T-helper 2 cell treated with Interferon-gamma antibody and Interleukin-4, amounts not matched to agents 100 ng/mL and 5 ng/mL, for 36 hours (primary cell): ENCODE measurements around the gene PLP2. TPM values are rescaled to one million over a fixed set of nuclear protein-coding genes. Genes with fewer than 3 reads are reported as not detected.
"Not testable (repeated sequence)": the region's sequence is repeated elsewhere in the genome, so short reads cannot be mapped to it uniquely, and the experiment has no call there.

Experiments used
- intact Hi-C: fragments of 100-400 bp; cut with micrococcal nuclease; formaldehyde crosslinking; loops from one replicate; pipeline ENCODE4 v1.15.1; 2023
- total RNA-seq: library from RNA; stranded (reverse); gene quantifications from 2 replicates; pipeline ENCODE4 v1.2.3, GENCODE V29; 2022

PLP2 gene
- total RNA-seq, 1 donor from 2014 or later = 143 TPM

GRCh38 chrX:49162620-49163019, 9.1 kb upstream of the PLP2 start, which contains the start of gene MAGIX:
Gene MAGIX (plus strand): TSS chrX:49162758. CDS start chrX:49162890, 132 bp downstream.
- intact Hi-C loops = loop anchor here (10.0 kb wide), 2 partner anchors 88 to 268 kb away; partner anchors contain the start of genes PQBP1, PRAF2, TIMM17B and WDR45

DNA sequence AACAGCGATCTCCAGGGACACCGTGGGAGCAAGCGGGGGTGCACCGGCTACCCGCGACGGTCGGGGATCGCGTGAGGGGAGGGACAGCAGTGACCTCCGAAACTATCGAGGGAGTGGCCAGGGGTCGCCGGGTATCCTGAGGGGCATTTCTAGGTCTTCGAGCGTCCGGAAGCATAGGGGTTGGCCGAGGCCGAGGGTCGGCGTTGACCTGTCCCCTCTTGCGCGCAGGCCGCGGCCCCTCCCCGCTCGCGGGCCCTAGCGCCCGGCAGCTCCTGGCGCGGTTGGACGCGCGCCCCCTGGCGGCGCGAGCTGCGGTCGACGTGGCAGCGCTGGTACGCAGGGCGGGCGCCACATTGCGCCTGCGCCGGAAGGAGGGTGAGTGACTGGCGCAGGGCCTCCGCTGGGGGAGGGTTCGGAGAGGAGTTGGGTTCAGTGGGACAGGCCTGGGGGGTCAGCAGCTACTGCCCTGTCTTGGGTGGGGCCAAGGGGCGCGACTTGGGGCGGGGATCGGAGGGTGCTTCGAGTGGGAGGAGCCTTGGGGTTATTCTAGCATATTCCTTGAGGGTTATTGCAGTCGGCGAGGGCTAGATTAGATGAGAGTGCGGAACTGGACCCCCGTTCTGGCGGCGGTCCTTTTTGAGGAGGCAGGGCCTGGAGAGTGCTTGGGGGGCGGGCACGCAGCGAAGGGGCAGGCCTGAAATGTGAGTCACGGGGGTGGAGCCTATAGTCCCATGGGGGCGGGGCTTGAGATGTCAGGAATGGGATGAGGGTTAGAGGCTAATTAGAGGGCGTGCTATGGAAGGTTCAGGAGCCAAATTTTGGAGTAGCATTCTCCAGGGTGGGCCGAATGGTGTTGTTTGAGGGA, 7.9 kb upstream of the PLP2 start:
- intact Hi-C loops = loop anchor here (10.0 kb wide), 2 partner anchors 89 to 269 kb away; partner anchors contain the start of genes PQBP1, PRAF2, TIMM17B and WDR45

GRCh38 chrX:49164589-49165360, 6.9 kb upstream of the PLP2 start:
- intact Hi-C loops = loop anchor here (5.0 to 10.0 kb wide), 3 partner anchors 38 to 270 kb away; partner anchors contain the start of genes PQBP1, PRAF2, SYP and TIMM17B

GRCh38 chrX:49165901-49166881, 5.5 kb upstream of the PLP2 start:
- intact Hi-C loops = loop anchor here (1.0 to 10.0 kb wide), 7 partner anchors 10 to 271 kb away; partner anchors contain the start of genes GPKOW, PPP1R3F, PQBP1 and PRAF2

DNA sequence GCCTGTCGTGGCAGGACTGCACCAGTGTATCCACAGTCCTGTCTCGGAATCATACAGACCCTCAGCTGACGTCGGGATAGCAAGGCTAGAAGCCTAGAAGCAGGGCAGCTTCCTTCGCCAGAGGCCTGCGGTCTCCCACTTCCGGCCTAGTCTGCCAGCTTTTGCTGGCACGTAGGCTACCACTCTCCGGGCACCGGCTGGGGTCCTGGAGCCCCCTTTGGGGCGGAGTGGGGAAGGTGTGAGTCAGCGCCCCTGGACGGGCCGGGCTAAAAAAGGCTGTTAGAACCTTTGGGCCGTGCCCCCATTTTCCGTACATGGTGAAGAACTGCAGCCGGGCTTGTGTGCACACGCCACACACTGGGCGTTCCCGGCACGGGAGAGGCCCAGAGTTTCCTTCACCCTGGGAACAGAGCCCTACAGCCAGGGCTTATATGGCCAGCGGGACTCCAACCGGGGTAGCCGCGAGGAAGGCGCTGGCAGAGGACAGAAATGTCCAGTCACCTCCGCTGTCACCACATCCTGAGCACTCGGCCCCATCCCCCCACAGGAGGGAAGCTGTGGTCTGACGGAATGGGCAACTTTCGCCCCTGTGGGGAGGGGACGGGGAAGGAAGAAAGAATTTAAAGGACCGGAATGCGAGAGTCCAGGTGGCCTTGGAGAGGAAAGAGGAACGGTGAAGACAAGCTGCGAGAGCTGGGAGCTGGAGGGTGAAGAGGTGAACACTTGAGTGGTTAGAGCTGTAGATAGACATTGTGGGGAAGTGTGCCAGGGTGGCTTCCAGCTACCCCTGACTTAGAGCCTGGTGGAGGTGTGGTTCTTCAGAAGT, 4.6 kb upstream of the PLP2 start:
- intact Hi-C loops = loop anchor here (1.0 to 10.0 kb wide), 7 partner anchors 11 to 272 kb away; partner anchors contain the start of genes GPKOW, PPP1R3F, PQBP1 and PRAF2

- intact Hi-C loops = loop anchor here (2.0 to 10.0 kb wide), 6 partner anchors 23 to 273 kb away; partner anchors contain the start of genes GPKOW, PPP1R3F, PQBP1 and PRAF2
Measured at GRCh38 chrX:49167740-49168108, 4.0 kb upstream of the PLP2 start.

DNA sequence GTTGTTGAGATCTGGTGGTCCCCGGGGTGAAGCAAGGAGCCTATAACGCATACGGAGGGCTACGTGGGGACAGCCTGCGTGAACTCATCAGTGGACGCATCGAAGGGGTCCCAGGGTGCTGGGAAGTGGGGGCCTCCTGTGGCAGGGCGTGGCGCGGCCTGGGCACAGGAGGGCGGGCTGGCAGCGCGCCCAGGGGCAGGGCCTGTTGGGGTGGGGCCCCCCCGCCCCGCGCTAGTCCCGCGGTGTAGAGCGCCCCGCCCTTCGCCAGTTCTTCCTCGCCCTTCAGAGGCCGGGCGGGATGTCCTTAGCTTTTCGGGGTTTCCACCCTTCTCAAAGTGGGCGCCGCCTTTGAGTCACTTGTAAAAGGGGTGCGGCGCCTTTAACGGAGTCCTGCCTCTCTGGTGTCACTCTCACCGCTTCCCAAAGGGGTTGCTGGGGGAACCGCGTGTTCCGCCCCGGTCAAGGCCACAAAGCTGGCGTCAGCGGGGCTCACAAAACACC, 632 bp downstream of the PLP2 start:
- intact Hi-C loops = loop anchor here (1.0 kb wide), 1 partner anchor 13 kb away; no protein-coding TSS in a partner anchor

- intact Hi-C loops = not testable (repeated sequence)
Measured at GRCh38 chrX:49173544-49173943, 1.8 kb downstream of the PLP2 start.

- intact Hi-C loops = no loop called here
Measured at GRCh38 chrX:49174723-49175122, 3.0 kb downstream of the PLP2 start.

DNA sequence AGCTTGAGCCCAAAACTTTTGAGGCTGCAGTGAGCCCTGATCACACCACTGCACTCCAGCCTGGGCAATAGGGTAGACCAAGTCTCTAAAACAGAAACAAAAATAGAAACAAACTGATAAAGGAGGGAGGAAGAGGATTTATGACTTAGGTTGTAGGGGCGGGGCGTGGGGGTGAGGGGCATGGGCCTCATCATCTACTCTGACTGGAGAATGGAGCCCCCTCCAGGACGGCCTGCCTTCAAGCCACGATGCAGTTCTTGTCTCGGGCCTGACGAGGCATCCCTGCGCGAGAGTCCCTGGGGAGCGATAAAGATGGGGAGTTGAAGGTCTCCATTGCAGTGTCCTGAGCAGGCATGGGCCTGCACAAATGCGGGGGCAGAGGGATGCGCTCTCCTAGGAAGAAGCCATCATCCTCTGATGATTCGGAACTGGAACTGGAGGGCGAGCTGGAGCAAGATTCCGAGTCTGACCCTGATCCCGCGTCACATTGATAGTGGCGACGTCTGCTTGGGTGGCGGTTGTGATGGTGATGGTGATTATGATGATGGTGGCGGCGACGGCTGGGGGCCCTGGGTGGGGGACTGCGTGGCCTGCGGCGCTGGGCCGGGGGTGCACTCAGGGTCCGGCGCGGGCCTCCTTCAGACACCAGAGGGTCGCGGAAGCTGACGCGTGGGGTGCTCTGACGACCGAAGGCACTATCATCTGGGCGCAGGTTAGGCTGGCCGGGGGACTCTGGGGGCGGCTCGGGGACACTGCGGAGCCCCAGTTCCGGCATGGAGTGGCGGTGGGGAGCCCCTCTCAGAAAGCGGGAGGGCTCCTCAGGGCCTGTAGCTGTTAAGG, 4.0 kb downstream of the PLP2 start:
- intact Hi-C loops = no loop called here

- intact Hi-C loops = no loop called here
Measured at GRCh38 chrX:49176421-49177326, 5.0 kb downstream of the PLP2 start.

- intact Hi-C loops = no loop called here
Measured at GRCh38 chrX:49177338-49177833, 5.7 kb downstream of the PLP2 start.

DNA sequence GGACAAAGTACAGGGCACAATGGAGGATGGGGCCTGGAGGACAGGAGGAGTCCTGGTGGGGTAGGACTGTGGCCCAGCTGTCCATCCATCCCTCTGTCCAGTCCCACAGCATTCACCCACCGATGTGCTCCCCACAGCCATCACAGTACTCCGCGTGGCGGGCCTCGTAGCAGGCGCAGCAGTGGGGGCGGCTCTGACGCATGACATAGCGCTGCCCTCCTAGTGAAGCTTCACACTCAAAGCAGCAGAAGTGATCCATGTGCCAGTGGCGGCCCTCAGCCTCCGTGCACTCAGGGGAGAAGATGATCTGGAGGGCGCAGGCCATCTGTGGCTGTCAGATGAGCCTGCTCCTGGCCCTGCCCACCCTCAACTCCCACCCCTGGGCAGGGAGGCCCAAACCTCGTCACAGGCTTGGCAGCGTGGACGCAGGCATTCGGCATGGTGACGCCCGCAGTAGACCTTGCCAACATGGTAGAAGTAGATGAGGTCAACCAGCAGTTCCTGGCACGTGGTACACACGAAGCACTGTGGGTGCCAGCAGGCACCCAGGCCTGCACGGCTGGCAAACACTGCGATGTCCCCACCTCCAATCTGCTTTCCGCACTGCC, 6.3 kb downstream of the PLP2 start:
- intact Hi-C loops = no loop called here

DNA sequence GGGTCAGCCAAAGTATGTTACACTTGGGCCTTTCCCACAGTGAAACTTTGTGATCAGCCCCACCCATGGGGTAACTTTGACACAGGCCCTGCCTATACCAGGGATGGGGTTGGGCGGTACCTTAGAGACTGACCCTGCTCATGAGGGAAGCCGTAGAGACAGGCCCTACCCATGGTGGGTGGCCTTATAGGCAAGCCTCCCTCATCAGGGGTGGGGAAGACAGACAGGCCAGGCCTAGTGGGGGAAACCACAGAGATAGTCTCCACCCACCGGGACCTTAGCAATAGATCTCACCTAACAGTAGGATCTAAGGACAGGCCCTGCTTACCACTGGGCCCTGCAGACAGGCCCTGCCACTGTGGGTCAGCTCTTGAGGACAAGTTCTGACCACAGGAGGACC, 6.8 kb downstream of the PLP2 start:
- intact Hi-C loops = no loop called here

DNA sequence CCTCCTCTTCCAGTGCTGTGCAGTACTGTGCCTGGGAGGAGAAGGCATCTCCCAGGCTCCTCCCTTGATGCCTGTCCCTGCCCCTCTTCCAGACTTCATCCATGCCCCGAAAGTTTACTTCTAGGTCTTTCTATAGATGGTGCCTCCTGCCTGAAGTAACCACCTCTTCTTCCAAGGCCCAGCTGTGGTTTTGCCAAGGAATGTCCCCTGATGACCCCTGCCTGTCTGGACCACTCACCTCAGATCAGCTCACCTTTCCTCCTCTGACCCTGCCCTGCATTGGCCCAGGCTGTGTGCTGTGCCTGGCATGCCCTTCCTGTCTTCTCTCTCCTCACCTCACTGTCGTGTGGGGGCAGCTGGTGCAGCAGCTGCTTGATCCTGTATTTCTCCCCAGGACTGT, 7.7 kb downstream of the PLP2 start:
- intact Hi-C loops = no loop called here

- intact Hi-C loops = no loop called here
Measured at GRCh38 chrX:49183701-49184281, 12.1 kb downstream of the PLP2 start.
